Measurements from ENCODE around the gene CADPS.

Gene CADPS

GRCh38 chr3:62805580-62806277, 69.5 kb downstream of the CADPS start:
- no peak for DNase-seq

- DNase-seq, result no peak
These were observed 70.1 kb downstream of the CADPS start for GRCh38 chr3:62805106-62805505.

- DNase-seq, result no peak
These were observed 71.9 kb downstream of the CADPS start for GRCh38 chr3:62803276-62803675.

- no peak for DNase-seq
These were observed 77.2 kb downstream of the CADPS start for GRCh38 chr3:62798000-62798399.

GRCh38 chr3:62797132-62797531, 78.1 kb downstream of the CADPS start:
- no peak for DNase-seq

- no peak for DNase-seq
These were observed 79.1 kb downstream of the CADPS start for GRCh38 chr3:62795978-62796657.

GRCh38 chr3:62793946-62794345, 81.3 kb downstream of the CADPS start:
- DNase-seq, result no peak

GRCh38 chr3:62785384-62785783, 89.8 kb downstream of the CADPS start:
- no peak for DNase-seq

- no peak for DNase-seq
These were observed 94.1 kb downstream of the CADPS start for GRCh38 chr3:62781121-62781520.

- DNase-seq, result no peak
These were observed 97.5 kb downstream of the CADPS start for GRCh38 chr3:62777674-62778073.

GRCh38 chr3:62777130-62777529, 98.1 kb downstream of the CADPS start:
- no peak for DNase-seq

- no peak for DNase-seq
These were observed 101.0 kb downstream of the CADPS start for GRCh38 chr3:62774221-62774620.

- no peak for DNase-seq
These were observed 103.7 kb downstream of the CADPS start for GRCh38 chr3:62771331-62772072.

- no peak for DNase-seq
These were observed 106.3 kb downstream of the CADPS start for GRCh38 chr3:62768896-62769295.

- no peak for DNase-seq
These were observed 113.5 kb downstream of the CADPS start for GRCh38 chr3:62761711-62762110.

- no peak for DNase-seq
These were observed 113.9 kb downstream of the CADPS start for GRCh38 chr3:62761311-62761710.

- no peak for DNase-seq
These were observed 116.7 kb downstream of the CADPS start for GRCh38 chr3:62758296-62759066.

- DNase-seq, result no peak
These were observed 118.2 kb downstream of the CADPS start for GRCh38 chr3:62757045-62757444.

GRCh38 chr3:62755285-62755684, 119.9 kb downstream of the CADPS start:
- DNase-seq, result no peak

- no peak for DNase-seq
These were observed 125.6 kb downstream of the CADPS start for GRCh38 chr3:62749657-62750056.

- no peak for DNase-seq
These were observed 126.1 kb downstream of the CADPS start for GRCh38 chr3:62749130-62749529.

GRCh38 chr3:62737449-62737848, 137.8 kb downstream of the CADPS start:
- DNase-seq, result no peak

GRCh38 chr3:62735510-62735909, 139.7 kb downstream of the CADPS start:
- no peak for DNase-seq

Data from RPMI8226 (cell line).